AG09319 (cell line): ENCODE measurements around the gene MT1F.

Experiments used
- DNase-seq: peaks from one replicate; pipeline ENCODE4 v3.0.0-alpha.2; 2010; ENCODE audit warnings: low read depth; ENCODE audit errors: extremely low read depth
- TF ChIP-seq, protein P1 (sequence below): IDR thresholded peaks from 2 replicates; pipeline ENCODE4 v1.5.1; 2011; ENCODE audit warnings: low read depth, mild to moderate bottlenecking, inconsistent platforms, low read length, moderate library complexity

Gene MT1F

DNA sequence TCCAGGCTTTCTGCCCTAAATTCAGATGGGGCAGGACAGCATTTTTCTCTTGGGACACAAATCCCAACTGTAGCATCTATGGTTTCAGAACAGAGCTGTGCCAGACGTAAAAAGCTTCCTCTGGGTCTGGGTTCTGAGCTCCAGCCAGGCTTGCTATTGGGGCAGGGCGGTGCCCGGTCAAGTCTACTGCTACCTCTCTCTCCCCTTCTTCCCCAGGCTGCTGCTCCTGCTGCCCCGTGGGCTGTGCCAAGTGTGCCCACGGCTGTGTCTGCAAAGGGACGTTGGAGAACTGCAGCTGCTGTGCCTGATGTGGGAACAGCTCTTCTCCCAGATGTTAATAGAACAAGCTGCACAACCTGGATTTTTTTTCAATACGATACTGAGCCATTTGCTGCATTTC is 24.2 kb upstream of the MT1F start:
- no peak for DNase-seq
- TF ChIP-seq, protein P1, sequence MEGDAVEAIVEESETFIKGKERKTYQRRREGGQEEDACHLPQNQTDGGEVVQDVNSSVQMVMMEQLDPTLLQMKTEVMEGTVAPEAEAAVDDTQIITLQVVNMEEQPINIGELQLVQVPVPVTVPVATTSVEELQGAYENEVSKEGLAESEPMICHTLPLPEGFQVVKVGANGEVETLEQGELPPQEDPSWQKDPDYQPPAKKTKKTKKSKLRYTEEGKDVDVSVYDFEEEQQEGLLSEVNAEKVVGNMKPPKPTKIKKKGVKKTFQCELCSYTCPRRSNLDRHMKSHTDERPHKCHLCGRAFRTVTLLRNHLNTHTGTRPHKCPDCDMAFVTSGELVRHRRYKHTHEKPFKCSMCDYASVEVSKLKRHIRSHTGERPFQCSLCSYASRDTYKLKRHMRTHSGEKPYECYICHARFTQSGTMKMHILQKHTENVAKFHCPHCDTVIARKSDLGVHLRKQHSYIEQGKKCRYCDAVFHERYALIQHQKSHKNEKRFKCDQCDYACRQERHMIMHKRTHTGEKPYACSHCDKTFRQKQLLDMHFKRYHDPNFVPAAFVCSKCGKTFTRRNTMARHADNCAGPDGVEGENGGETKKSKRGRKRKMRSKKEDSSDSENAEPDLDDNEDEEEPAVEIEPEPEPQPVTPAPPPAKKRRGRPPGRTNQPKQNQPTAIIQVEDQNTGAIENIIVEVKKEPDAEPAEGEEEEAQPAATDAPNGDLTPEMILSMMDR = no peak

DNA sequence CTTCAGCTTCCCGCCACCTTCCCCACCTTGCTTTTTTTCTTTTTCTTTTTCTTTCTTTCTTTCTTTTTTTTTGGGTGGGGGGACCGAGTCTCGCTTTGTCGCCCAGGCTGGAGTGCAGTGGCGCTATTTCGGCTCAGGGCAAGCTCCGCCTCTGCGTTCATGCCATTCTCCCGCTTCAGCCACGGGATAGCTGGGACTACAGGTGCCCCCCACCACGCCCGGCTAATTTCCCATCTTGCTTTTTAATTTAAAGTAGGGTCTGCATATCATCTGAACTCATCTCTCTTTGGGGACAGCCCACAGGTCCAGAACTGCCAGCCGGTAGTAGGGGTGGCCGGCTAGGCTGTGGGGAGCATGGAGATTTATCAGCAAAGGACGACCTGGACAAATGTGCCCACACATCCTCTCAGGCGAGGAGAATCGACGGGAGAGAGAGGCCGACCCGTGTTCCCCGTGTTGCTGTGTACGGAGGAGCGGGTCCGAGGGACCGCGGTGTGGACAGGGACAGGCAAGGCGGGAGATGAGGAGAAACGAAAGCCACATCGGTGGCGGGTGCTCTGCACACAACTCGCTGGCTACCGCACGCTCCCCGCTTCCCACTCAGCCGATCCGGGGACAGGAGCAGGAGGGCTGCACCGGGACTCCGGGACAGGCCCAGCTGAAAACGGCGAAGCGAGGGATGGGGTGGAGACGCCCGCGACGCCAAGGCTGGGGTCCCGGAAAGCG is 22.9 kb upstream of the MT1F start:
- TF ChIP-seq, protein P1 = no peak
- no peak for DNase-seq

DNA sequence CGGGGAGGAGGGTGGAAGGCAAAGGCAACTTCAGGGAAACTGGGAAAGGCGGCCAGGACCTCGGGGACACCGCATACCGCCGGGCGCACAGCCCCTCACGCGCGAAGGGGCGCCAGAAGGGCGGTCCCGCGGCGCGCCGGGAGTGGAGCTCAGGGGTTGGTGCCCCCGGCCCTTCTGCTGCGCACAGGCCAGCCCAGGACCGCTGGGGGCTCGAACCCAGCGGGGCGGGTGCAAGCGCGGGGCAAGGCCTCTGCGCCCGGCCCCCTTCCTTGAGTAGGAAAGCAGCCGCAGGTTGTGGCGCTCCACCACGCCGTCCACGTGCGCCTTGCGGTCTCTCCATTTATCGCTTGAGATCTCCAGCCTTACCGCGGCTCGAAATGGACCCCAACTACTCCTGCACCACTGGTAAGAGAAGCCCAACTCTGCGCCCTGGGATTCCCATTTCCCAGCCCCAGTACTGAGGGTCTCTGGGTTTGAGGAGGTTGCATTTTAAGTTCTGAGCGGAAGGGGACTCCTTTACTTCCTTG is 22.3 kb upstream of the MT1F start:
- TF ChIP-seq, protein P1 = no peak
- no peak for DNase-seq

DNA sequence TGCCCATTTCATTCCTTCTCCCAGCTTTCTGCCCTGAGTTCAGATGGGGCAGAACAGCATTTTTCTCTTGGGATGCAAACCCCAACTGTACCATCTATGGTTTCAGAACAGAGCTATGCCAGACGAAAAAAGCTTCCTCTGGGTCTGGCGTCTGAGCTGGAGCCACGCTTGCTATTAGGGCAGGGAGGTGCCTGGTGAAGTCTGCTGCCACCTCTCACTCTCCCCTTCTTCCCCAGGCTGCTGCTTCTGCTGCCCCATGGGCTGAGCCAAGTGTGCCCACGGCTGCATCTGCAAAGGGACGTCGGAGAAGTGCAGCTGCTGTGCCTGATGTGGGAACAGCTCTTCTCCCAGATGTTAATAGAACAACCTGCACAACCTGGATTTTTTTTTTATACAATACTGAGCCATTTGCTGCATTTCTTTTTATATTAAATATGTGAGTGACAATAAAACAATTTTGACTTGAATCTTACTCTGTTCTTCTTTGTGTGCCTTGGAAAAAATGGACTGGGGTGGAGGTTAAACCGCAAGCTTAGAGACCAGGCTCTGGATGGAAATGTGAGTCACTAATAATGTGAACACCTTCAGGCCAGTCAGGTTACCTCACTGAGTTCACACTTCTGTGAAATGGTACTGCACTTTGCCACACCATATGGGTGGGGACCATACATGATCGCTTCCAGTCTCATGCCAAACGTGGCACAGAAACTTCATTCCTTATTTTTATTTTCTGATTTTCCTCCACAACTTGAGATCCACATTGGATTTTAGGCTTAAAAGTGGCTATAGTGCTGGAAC is 20.9 kb upstream of the MT1F start:
- TF ChIP-seq, protein P1 = no peak
- DNase-seq = no peak

DNA sequence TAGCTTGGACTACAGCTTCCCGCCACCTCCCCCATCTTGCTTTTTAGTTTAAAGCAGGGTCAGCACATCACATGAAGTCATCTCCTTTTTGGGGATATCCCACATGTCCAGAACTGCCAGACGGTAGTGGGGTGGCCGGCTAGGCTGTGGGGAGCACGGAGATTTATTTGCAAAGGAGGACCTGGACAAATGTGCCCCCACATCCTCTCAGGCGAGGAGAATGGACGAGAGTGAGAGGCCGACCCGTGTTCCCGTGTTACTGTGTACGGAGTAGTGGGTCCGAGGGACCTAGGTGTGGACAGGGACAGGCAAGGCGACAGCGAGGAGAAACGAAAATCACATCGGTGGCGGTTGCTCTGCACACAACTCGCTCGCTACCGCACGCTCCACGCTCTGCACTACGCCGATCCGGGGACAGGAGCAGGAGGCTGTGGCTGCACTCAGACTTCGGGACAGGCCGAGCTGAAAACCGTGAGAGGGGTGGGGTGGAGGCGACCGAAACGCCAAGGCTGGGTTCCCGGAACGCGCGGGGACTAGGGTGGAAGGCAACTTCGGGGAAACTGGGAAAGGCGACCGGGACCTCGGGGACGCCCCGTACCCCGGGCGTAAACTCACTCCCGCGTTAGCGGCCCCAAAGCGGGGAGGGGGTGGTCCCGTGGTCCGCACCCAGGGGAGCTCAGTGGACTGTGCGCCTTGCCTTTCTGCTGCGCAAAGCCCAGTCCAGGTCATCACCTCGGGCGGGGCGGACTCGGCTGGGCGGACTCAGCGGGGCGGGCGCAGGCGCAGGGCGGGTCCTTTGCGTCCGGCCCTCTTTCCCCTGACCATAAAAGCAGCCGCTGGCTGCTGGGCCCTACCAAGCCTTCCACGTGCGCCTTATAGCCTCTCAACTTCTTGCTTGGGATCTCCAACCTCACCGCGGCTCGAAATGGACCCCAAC is 19.7 kb upstream of the MT1F start, which contains the start of gene MT1A:
MT1A (plus strand) TSS at position 853 of the 937 bp plus-strand sequence; CDS start at position 926, 73 bp downstream.
- DNase-seq = no peak
- TF ChIP-seq, protein P1 = no peak

DNA sequence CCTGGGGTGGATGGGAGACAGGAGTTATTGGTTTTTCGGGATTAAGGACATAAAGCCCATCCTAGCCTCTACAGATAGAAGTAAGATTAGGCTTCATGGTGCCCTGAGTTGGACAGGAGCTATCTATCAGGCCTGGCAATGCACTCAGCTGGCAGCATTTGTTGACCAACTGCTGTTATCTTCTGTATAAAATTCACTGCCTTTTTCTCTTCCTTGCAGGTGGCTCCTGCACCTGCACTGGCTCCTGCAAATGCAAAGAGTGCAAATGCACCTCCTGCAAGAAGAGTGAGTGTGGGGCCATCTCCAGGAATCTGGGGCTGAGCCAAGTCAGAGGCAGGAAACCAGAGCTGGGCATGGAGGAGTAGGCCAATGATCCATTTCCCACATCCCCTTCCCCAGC is 18.7 kb upstream of the MT1F start:
- no peak for DNase-seq
- TF ChIP-seq, protein P1 = no peak
